Measurements from ENCODE around the gene MYLK4. TPM values are rescaled to one million over a fixed set of nuclear protein-coding genes. Genes with fewer than 3 reads are reported as not detected.
A peak's percentile ranks its signal among the peaks of the same experiment; 100 is the strongest.

Gene MYLK4
- total RNA-seq, 4 donors from 2014 or later = 0.49 to 1.9 (median 1.0) TPM

DNA sequence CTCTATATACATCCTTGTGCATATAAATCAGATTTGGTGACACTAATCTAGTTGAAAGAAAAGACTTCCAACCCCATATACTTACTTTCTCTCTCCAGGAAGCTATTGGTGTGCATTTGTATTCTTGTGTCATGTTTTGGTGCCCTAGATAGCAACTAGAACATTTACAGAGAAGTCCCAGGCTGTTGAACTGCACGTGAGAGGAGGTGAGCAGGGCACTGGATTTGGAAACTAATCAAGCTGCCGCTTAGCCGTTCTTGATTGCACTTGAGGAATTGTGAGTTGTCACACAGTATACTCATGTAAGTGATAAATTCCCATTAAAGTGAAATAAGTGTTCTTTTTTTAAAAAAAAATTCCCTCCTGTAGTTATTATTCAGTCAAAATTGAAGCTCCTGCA lies 22.1 kb upstream of the MYLK4 start:
- Histone ChIP-seq H3K27me3 (no peaks in the 10 kb centered on the region), H3K36me3 (peaks cover 5 to 70% (median 5%) of the 10 kb centered on the region in 3 donors), H3K4me1 (peaks cover 8 to 40% (median 13%) of the 10 kb centered on the region in 3 donors), H3K27ac (no peak overlapping the region), H3K9me3 (no peaks in the 10 kb centered on the region), H3K4me3 (no peak overlapping the region)
- TF ChIP-seq, protein P1, sequence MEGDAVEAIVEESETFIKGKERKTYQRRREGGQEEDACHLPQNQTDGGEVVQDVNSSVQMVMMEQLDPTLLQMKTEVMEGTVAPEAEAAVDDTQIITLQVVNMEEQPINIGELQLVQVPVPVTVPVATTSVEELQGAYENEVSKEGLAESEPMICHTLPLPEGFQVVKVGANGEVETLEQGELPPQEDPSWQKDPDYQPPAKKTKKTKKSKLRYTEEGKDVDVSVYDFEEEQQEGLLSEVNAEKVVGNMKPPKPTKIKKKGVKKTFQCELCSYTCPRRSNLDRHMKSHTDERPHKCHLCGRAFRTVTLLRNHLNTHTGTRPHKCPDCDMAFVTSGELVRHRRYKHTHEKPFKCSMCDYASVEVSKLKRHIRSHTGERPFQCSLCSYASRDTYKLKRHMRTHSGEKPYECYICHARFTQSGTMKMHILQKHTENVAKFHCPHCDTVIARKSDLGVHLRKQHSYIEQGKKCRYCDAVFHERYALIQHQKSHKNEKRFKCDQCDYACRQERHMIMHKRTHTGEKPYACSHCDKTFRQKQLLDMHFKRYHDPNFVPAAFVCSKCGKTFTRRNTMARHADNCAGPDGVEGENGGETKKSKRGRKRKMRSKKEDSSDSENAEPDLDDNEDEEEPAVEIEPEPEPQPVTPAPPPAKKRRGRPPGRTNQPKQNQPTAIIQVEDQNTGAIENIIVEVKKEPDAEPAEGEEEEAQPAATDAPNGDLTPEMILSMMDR (IDR thresholded peaks at IDR 0.05) = no peak
- TF ChIP-seq POLR2A (IDR thresholded peaks at IDR 0.05) = no peak
- DNase-seq = no peak
- intact Hi-C loops (cut with DNase I) = no loop called here
- 74 to 83% methylated on average over 3 of the region's 3 CpGs for WGBS, 2 donors

- Histone ChIP-seq H3K4me1 (peaks cover 15 to 55% (median 21%) of the 10 kb centered on the region in 3 donors), H3K36me3 (peaks cover 5 to 59% (median 5%) of the 10 kb centered on the region in 3 donors), H3K4me3 (no peak overlapping the region), H3K27me3 (no peaks in the 10 kb centered on the region), H3K27ac (no peak overlapping the region), H3K9me3 (no peaks in the 10 kb centered on the region)
- intact Hi-C loops (cut with DNase I) = no loop called here
- no peak for DNase-seq
- TF ChIP-seq, protein P1 (IDR thresholded peaks at IDR 0.05) = no peak
- 93 to 100% methylated on average over 4 of the region's 4 CpGs for WGBS, 2 donors
These were observed 20.4 kb upstream of the MYLK4 start for GRCh38 chr6:2771079-2771478.

DNA sequence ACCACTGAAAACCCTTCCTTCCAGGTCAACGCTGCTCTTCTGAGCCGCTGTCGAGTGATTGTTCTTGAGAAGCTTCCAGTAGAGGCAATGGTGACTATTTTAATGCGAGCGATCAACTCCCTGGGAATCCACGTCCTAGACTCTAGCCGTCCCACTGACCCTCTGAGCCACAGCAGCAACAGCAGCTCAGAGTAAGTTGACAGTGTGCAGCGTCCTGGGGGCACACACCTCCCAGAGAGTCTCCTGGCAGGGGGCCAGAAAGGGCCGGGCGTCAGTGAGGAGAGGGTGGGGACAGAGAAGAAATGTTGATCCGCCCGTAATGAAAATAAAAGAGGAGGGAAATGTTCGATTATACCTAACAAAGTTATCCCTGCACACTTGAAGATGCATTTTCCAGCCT lies 19.4 kb upstream of the MYLK4 start:
- no peak for TF ChIP-seq POLR2A (IDR thresholded peaks at IDR 0.05)
- TF ChIP-seq, protein P1 (IDR thresholded peaks at IDR 0.05) = no peak
- peaks cover 5 to 52% (median 5%) of the 10 kb centered on the region in 3 donors for H3K36me3 ChIP-seq
- H3K27ac ChIP-seq = peak overlapping the region in 1 of 4 donors; percentile 2
- WGBS, 2 donors = 59 to 66% methylated on average over 11 to 13 of the region's 13 CpGs
- peaks cover 15 to 55% (median 21%) of the 10 kb centered on the region in 3 donors for H3K4me1 ChIP-seq
- intact Hi-C loops (cut with DNase I) = no loop called here
- no peak overlapping the region for H3K4me3 ChIP-seq
- no peaks in the 10 kb centered on the region for H3K9me3 ChIP-seq
- DNase-seq = no peak
- no peaks in the 10 kb centered on the region for H3K27me3 ChIP-seq

- Histone ChIP-seq H3K36me3 (peaks cover 0 to 38% (median 5%) of the 10 kb centered on the region in 3 donors), H3K4me3 (peak overlapping the region in 2 of 4 donors; percentile 92 to 96), H3K4me1 (peaks cover 15 to 62% (median 24%) of the 10 kb centered on the region in 3 donors), H3K27ac (no peak overlapping the region), H3K9me3 (no peaks in the 10 kb centered on the region), H3K27me3 (no peaks in the 10 kb centered on the region)
- WGBS, 2 donors = 40 to 41% methylated on average over 6 of the region's 6 CpGs
- no peak for DNase-seq
- TF ChIP-seq POLR2A (IDR thresholded peaks at IDR 0.05) = no peak
- TF ChIP-seq, protein P1 (IDR thresholded peaks at IDR 0.05) = no peak
- intact Hi-C loops (cut with DNase I) = no loop called here
These were observed 18.0 kb upstream of the MYLK4 start for GRCh38 chr6:2768696-2769095.

DNA sequence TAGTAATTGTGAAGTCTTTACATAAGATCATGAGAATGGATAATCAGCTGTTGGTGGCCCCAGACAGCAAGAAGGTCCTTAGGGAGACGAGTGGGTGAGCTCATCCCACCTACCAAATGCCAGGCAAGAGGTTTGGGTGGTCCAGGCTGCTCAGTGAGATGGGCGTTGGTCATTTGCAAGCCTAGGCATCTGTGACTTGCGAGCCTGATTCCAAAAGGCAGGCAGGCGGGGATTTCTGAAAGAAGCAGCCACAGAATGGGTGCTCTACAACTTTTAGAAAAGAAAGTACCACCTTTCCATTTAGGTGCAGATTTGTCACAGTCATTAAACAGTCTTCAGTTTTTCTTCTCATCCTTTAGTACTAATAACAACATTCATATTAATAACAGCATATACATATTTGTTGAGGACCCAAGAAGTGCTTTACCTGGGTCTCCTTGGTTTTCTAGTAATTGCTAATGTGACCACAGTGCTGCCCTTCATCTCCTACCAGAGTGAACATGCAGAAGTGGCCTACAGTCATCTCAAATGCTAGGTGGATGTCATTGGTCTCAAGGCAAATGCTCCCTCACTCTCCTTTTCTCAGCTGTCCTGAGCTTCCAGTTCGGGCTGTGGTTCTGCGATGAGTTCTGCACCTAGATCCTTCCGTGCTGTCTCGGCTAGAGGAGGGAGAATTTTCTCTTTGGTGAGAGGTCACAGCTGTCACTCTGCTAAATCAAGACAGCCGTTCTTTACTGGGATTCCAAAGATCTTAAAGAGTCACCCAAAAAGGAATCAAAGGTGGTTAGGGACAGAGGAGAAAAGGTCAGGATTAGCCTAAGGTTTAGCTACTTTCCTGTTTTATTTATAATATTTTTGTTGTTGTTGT lies 17.2 kb upstream of the MYLK4 start:
- WGBS, 2 donors = 25 to 34% methylated on average over 9 of the region's 9 CpGs
- no peak for DNase-seq
- intact Hi-C loops (cut with DNase I) = no loop called here
- Histone ChIP-seq H3K27ac (peak overlapping the region in 2 of 4 donors; percentile 36 to 89), H3K4me1 (peaks cover 15 to 62% (median 24%) of the 10 kb centered on the region in 3 donors), H3K36me3 (peaks cover 0 to 30% (median 5%) of the 10 kb centered on the region in 3 donors), H3K4me3 (peak overlapping the region; percentile 77 to 96 (median 93)), H3K27me3 (no peaks in the 10 kb centered on the region), H3K9me3 (no peaks in the 10 kb centered on the region)
- TF ChIP-seq POLR2A (IDR thresholded peaks at IDR 0.05) = no peak
- TF ChIP-seq, protein P1 (IDR thresholded peaks at IDR 0.05) = no peak

All from esophagus squamous epithelium (tissue), 5 donors.